GM21576 (cell line): Measurements from ENCODE around the gene ATG7.
"Not testable (repeated sequence)": the region's sequence is repeated elsewhere in the genome, so short reads cannot be mapped to it uniquely, and the experiment has no call there.

Experiments
- ATAC-seq: cut with Tn5 transposase; IDR thresholded peaks from one replicate; pipeline ENCODE4 v1.9.1; 2021; ENCODE audit warnings: mild to moderate bottlenecking, moderate library complexity; ENCODE audit not compliant: unreplicated experiment

Gene ATG7

GRCh38 chr3:11385891-11386290 lies 113.7 kb downstream of the ATG7 start:
- ATAC-seq = no peak

GRCh38 chr3:11386465-11387113 lies 114.4 kb downstream of the ATG7 start:
- ATAC-seq = no peak

GRCh38 chr3:11389386-11390268 lies 117.4 kb downstream of the ATG7 start:
- ATAC-seq = no peak

- no peak for ATAC-seq
Observed at GRCh38 chr3:11390411-11391131, 118.4 kb downstream of the ATG7 start.

GRCh38 chr3:11391174-11391879 lies 119.1 kb downstream of the ATG7 start:
- no peak for ATAC-seq

- ATAC-seq = no peak
Observed at GRCh38 chr3:11392014-11392859, 120.0 kb downstream of the ATG7 start.

- ATAC-seq = no peak
Observed at GRCh38 chr3:11392860-11393114, 120.6 kb downstream of the ATG7 start.

GRCh38 chr3:11393401-11393800 lies 121.2 kb downstream of the ATG7 start:
- no peak for ATAC-seq

GRCh38 chr3:11394392-11394791 lies 122.2 kb downstream of the ATG7 start:
- ATAC-seq = no peak

GRCh38 chr3:11400213-11400612 lies 128.0 kb downstream of the ATG7 start:
- no peak for ATAC-seq

GRCh38 chr3:11401434-11401833 lies 129.2 kb downstream of the ATG7 start:
- ATAC-seq = no peak

GRCh38 chr3:11405323-11405722 lies 133.1 kb downstream of the ATG7 start:
- ATAC-seq = no peak

- no peak for ATAC-seq
Observed at GRCh38 chr3:11407644-11408043, 135.4 kb downstream of the ATG7 start.

GRCh38 chr3:11408324-11408859 lies 136.2 kb downstream of the ATG7 start:
- not testable (repeated sequence) for ATAC-seq

- ATAC-seq = no peak
Observed at GRCh38 chr3:11410564-11410963, 138.4 kb downstream of the ATG7 start.

GRCh38 chr3:11411956-11412355 lies 139.8 kb downstream of the ATG7 start:
- no peak for ATAC-seq

GRCh38 chr3:11413071-11413470 lies 140.9 kb downstream of the ATG7 start:
- ATAC-seq = no peak

- no peak for ATAC-seq
Observed at GRCh38 chr3:11415099-11415498, 142.9 kb downstream of the ATG7 start.

- no peak for ATAC-seq
Observed at GRCh38 chr3:11420066-11420465, 147.9 kb downstream of the ATG7 start.

GRCh38 chr3:11422291-11422690 lies 150.1 kb downstream of the ATG7 start:
- ATAC-seq = no peak
